ENCODE data around the gene FAM124A. TPM values are rescaled to one million over a fixed set of nuclear protein-coding genes. Genes with fewer than 3 reads are reported as not detected.
A peak's percentile ranks its signal among the peaks of the same experiment; 100 is the strongest.

FAM124A gene
- total RNA-seq: 1 to 10 TPM in 1 of 2 donors, under 1 TPM in 1; 0.89 to 3.1 TPM
- long read RNA-seq, partial matches to known transcripts: 0 of 1 reads
- long read RNA-seq, other reads (novel, unspliced or antisense): 0 of 1 reads

GRCh38 chr13:51222037-51222685, at the start of gene FAM124A:
Gene FAM124A (plus strand): TSS chr13:51222398. CDS start chr13:51222502, 104 bp downstream.
- peak in 1 of 2 donors; percentile 55 for DNase-seq
- peak; percentile 94 for ATAC-seq
- intact Hi-C loops (cut with DNase I, micrococcal nuclease): loop anchor here in 1 of 2 donors (5.0 kb wide), 1 partner anchor 65 kb away; no protein-coding TSS in a partner anchor

- DNase-seq (no peak), ATAC-seq (no peak)
- intact Hi-C loops (cut with DNase I, micrococcal nuclease): no loop called here
Observed at GRCh38 chr13:51175021-51175420, 47.2 kb upstream of the FAM124A start.

- ATAC-seq: no peak
- intact Hi-C loops (cut with DNase I, micrococcal nuclease): no loop called here
- DNase-seq: no peak
Observed at GRCh38 chr13:51175639-51176038, 46.6 kb upstream of the FAM124A start.

- DNase-seq: no peak
- no peak for ATAC-seq
- intact Hi-C loops (cut with DNase I, micrococcal nuclease): no loop called here
Observed at GRCh38 chr13:51177188-51177587, 45.0 kb upstream of the FAM124A start.

- intact Hi-C loops (cut with DNase I, micrococcal nuclease): no loop called here
- no peak for DNase-seq
- no peak for ATAC-seq
Observed at GRCh38 chr13:51178456-51179074, 43.6 kb upstream of the FAM124A start.

GRCh38 chr13:51179432-51179971, 42.7 kb upstream of the FAM124A start:
- intact Hi-C loops (cut with DNase I, micrococcal nuclease): no loop called here
- ATAC-seq: no peak
- DNase-seq: no peak

GRCh38 chr13:51180853-51181511, 41.2 kb upstream of the FAM124A start:
- ATAC-seq (no peak), DNase-seq (no peak)
- intact Hi-C loops (cut with DNase I, micrococcal nuclease): no loop called here

GRCh38 chr13:51181786-51182383, 40.3 kb upstream of the FAM124A start:
- no peak for ATAC-seq
- intact Hi-C loops (cut with DNase I, micrococcal nuclease): no loop called here
- no peak for DNase-seq

- intact Hi-C loops (cut with DNase I, micrococcal nuclease): no loop called here
- ATAC-seq (no peak), DNase-seq (no peak)
Observed at GRCh38 chr13:51191743-51192142, 30.5 kb upstream of the FAM124A start.

GRCh38 chr13:51192348-51192747, 29.9 kb upstream of the FAM124A start:
- intact Hi-C loops (cut with DNase I, micrococcal nuclease): no loop called here
- DNase-seq: no peak
- no peak for ATAC-seq

GRCh38 chr13:51193387-51193786, 28.8 kb upstream of the FAM124A start:
- no peak for ATAC-seq
- intact Hi-C loops (cut with DNase I, micrococcal nuclease): no loop called here
- DNase-seq: no peak

GRCh38 chr13:51194942-51195341, 27.3 kb upstream of the FAM124A start:
- DNase-seq: no peak
- intact Hi-C loops (cut with DNase I, micrococcal nuclease): no loop called here
- ATAC-seq: no peak

- intact Hi-C loops (cut with DNase I, micrococcal nuclease): no loop called here
- no peak for DNase-seq
- no peak for ATAC-seq
Observed at GRCh38 chr13:51201886-51202285, 20.3 kb upstream of the FAM124A start.

- DNase-seq (no peak), ATAC-seq (no peak)
- intact Hi-C loops (cut with DNase I, micrococcal nuclease): no loop called here
Observed at GRCh38 chr13:51202477-51203046, 19.6 kb upstream of the FAM124A start.

- DNase-seq (no peak), ATAC-seq (no peak)
- intact Hi-C loops (cut with DNase I, micrococcal nuclease): no loop called here
Observed at GRCh38 chr13:51206584-51206983, 15.6 kb upstream of the FAM124A start.

- intact Hi-C loops (cut with DNase I, micrococcal nuclease): no loop called here
- no peak for ATAC-seq
- no peak for DNase-seq
Observed at GRCh38 chr13:51207881-51208280, 14.3 kb upstream of the FAM124A start.

- DNase-seq: no peak
- intact Hi-C loops (cut with DNase I, micrococcal nuclease): no loop called here
- ATAC-seq: no peak
Observed at GRCh38 chr13:51208716-51209115, 13.5 kb upstream of the FAM124A start.

GRCh38 chr13:51211910-51212309, 10.3 kb upstream of the FAM124A start:
- DNase-seq (no peak), ATAC-seq (no peak)
- intact Hi-C loops (cut with DNase I, micrococcal nuclease): no loop called here

- intact Hi-C loops (cut with DNase I, micrococcal nuclease): no loop called here
- DNase-seq (no peak), ATAC-seq (no peak)
Observed at GRCh38 chr13:51212758-51213157, 9.4 kb upstream of the FAM124A start.
